Testis (tissue), 2 donors: ENCODE data around the gene FAR1.

Experiments
- POLR2A ChIP-seq: fragments of 450-650 bp; IDR thresholded peaks from one replicate; pipeline ENCODE4 v1.6.1; 2017; ENCODE audit warnings: antibody characterized with exemption, mild to moderate bottlenecking, moderate library complexity
- TF ChIP-seq, protein P1 (sequence below), 3 experiments: fragments of 450-650 bp in 2 of 3; fragments of 200-600 bp in 1 of 3; sonication (generic) in 1 of 3; IDR thresholded peaks; one replicate each; pipeline ENCODE4 v1.5.1; 2016 to 2019; ENCODE audit warnings: antibody characterized with exemption in 3 of 3, mild to moderate bottlenecking in 2 of 3, moderate library complexity in 1 of 3

DNA sequence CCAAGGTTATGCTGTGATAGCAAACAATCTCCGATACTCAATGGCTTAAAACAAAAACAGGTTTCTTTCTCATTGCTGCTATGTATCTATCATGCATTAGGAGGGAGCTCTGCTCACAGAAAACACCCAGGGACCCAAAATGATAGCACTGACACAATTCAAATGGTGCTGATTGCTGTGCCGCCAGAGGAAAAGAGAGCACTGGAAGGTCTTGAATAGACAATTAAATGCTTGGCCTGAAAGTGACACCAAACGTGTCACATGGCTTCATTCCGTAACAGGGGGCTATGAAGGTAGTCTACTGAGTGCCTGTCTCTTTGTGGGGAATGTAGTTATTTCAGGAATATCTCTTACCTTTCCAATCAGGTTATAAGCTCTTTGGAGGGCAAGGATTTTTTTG is 94.2 kb downstream of the FAR1 start:
- TF ChIP-seq, protein P1, sequence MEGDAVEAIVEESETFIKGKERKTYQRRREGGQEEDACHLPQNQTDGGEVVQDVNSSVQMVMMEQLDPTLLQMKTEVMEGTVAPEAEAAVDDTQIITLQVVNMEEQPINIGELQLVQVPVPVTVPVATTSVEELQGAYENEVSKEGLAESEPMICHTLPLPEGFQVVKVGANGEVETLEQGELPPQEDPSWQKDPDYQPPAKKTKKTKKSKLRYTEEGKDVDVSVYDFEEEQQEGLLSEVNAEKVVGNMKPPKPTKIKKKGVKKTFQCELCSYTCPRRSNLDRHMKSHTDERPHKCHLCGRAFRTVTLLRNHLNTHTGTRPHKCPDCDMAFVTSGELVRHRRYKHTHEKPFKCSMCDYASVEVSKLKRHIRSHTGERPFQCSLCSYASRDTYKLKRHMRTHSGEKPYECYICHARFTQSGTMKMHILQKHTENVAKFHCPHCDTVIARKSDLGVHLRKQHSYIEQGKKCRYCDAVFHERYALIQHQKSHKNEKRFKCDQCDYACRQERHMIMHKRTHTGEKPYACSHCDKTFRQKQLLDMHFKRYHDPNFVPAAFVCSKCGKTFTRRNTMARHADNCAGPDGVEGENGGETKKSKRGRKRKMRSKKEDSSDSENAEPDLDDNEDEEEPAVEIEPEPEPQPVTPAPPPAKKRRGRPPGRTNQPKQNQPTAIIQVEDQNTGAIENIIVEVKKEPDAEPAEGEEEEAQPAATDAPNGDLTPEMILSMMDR (IDR thresholded peaks at IDR 0.05) = no peak
- TF ChIP-seq POLR2A = no peak
